GM19023 (cell line): Measurements from ENCODE around the gene SYT14.
"Not testable (repeated sequence)": the region's sequence is repeated elsewhere in the genome, so short reads cannot be mapped to it uniquely, and the experiment has no call there.

ENCODE experiments used
- ATAC-seq: cut with Tn5 transposase; IDR thresholded peaks from one replicate; pipeline ENCODE4 v1.9.1; 2021; ENCODE audit warnings: mild to moderate bottlenecking, moderate library complexity; ENCODE audit not compliant: unreplicated experiment

Gene SYT14

DNA sequence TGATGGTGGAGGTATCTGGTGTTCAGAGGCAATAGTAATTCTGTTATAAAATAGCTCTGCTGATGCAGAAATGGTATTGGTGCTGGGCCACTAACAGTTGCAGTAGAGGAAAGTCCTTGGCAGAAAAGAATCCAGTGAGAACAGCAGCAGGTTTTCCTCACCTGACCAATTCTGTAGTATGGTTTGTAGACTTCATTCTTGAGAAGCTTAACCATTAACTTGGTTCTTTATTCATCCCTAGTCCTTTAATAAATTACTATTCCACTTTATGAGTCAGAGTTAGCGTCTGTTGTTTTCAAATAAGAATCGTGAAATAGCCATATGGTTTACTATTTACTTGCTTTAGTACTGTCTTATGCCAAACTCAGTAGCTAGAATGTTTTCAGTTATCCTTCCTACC is 166.1 kb downstream of the SYT14 start:
- no peak for ATAC-seq

DNA sequence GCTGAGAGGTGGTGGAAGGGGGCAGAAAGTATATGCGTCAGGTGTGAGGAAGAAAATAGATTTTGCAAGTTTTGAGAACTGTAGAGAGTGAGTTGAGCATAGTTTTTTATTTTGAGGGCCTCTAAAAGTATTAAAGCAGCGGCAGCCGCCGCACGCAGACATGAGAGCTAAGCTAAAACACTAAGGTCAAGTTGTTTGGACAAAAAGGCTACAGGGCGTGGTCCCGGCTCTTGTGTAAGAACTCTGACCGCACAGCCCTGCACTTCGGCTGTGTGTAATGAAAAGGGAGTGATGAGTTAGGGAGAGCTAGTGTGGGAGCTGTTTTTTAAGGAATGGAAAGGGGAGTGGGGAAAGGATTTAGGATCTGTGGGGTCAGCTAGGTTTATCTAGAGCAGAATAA is 174.9 kb downstream of the SYT14 start:
- ATAC-seq, result not testable (repeated sequence)

DNA sequence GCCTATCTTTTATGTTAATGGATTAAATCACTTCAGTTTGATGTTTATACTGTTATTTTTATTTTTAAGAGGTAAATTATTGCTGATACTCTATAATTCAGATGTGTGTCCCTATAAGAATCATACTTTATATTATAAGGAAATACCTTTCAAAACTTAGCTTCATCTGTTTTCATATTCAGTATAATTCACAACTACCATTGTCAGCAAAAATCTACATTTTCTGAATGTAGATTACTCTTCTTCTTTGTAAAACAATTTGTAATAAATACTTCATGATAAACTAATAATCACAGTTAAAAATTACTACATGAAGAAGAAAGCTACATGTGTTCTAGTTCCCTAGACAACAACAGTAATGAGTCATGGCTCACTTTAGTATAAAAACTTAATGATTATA is 179.2 kb downstream of the SYT14 start:
- no peak for ATAC-seq

DNA sequence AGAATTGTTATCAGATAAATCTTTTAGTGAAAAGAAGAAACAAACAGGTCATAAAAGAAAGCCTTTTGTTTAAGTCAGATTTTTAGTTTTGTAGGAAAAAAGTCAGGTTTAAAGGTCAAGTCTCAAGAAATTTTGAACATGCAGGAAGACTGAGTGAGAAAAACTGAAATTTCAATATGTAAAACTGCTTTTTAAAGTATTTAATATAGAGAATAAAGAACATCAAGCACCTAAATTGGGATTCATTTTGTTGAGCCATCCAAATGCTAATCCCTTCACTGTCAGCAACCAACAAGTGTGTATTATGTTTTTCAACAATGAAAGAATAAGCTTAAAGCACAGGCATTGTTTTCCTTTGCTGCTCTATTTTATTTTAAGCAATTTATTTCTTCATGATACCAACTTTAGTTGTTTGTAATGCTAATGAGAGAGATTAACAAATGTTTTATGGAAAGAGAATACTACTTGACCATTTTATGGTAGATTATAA is 179.7 kb downstream of the SYT14 start:
- ATAC-seq, result no peak

DNA sequence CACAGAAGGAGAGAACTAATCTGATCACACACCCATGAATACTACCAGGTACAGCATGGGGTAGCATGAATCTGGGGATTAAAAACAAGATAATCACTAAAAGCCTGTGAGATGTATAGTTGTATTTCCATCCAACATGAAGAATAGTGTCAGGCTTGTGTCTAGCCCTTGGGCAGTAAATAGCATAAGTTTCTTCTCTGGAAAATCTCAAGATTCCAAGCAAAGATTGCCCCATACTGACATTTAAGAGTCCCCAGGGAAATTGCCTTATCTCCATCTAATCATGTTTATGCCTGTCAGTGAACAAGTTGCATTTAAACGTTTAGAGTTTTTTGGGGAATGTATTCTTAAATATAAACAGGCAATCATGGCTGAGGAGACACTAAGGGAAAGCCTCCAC is 185.4 kb downstream of the SYT14 start:
- ATAC-seq, result no peak

DNA sequence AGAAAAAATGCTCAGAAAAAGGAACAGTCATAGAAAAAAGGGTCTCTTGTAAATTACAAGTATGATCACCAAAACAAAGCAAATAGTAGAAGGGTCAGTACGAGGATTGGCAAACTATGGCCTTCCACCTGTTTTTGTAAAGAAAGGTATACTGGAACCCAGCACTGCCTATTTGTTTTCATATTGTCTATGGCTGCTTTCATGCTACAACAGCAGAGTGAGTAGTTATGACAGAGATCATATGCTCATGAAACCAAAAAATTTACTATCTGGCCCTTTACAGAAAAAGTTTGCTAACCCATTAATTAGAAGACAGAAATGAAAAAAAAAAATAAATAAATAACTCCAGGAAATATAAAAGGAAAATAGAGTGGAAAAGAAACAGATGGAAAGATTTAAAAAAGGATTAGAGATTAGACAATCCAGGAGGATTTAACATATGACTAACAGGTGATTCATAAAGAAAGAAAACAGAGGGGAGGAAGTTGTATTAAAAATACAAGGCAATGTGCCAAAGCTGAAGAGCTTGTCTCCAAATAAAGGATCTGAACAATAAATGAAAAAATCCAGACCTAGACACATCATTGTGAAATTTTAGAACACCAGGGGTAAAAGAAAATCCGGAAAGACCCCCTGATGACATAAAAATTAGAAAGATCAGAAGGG is 186.0 kb downstream of the SYT14 start:
- ATAC-seq, result no peak

DNA sequence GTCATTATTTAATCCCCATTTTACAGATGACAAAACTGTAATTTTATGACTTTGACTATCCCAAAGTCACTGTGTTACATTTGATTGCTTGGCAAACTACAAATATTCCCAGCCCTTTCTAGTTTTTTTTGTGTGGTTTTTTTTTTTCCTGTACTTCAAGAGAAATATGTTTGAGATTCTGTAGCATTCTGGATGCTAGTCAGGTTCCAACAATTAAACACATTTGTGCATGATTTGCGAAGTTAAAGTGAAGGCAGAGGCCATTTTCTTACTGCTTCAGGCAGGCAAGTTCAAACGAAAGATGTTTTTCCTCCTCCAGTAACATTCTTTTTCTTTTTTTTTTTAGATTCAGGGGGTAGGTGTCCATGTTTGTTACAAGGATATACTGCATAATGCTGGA is 186.7 kb downstream of the SYT14 start:
- ATAC-seq, result no peak

DNA sequence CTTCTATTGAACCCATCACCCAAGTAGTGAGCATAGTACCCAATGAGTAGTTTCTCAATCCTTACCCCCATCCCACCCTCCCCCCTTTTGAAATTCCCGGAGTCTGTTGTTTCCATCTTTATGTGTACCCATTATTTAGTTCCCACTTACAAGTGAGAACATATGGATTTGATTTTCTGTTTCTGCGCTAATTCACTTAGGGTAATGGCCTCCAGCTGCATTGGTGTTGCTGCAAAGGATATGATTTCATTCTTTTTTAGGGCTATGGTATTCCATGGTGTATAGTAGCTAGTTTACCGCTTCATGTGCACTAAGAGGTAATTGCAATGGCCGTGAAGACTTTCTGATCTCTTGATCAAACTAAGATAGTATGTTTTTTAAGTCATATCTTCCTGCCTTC is 187.1 kb downstream of the SYT14 start:
- no peak for ATAC-seq

DNA sequence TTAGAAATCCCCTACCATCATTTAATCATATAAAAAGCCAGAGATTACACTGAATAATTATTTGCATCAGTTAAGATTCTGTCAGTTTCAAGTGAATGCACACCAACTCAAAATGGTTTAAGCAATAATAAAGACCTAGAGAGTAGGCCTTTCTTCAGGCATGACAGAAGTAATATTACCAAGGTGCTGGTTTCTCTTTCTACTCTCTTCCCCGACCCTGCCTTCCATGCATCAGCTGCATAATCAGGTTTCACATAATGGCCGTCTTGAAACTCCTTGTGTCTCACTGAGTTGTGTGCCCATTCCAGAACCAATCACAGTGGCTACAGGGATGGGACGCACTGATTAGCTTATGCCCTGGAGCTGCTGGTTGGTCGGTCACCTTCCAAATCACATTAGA is 191.1 kb downstream of the SYT14 start:
- no peak for ATAC-seq

DNA sequence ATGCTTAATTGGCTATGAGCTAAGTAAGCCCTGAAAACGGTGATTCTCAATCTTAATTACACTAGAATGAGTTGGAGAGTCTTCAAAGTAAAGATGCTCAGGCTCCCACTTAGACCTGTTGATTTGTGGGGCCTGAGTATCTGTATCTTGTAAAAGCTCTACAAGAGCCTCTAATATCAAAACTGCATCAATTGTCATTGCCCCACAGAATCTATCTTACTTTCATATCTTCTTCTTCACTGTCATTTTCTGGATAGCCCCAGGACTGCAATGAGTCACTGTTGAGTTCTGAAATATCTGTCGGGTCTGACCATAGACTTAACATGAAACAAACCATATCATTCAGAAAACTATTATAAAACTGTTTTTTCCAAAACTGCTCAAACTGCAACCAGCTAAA is 191.7 kb downstream of the SYT14 start:
- ATAC-seq, result no peak

DNA sequence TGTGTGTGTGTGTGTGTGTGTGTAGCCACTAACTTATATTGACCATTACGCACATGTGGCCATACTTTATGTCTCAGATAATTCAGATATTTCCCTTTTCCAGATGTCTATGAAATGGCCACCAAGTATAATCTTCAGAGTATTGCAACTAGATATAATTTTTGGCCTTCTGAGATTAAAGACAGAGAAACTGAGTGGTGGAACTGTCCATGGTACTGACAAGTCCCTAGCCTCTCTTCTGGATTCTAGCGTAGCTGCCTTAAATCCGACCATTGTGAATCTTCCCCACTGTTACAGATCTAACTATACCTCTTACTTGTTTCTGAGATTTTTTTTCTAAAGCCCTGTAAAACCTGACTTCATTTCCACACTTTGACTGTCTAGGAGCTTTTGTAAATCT is 194.6 kb downstream of the SYT14 start:
- no peak for ATAC-seq

DNA sequence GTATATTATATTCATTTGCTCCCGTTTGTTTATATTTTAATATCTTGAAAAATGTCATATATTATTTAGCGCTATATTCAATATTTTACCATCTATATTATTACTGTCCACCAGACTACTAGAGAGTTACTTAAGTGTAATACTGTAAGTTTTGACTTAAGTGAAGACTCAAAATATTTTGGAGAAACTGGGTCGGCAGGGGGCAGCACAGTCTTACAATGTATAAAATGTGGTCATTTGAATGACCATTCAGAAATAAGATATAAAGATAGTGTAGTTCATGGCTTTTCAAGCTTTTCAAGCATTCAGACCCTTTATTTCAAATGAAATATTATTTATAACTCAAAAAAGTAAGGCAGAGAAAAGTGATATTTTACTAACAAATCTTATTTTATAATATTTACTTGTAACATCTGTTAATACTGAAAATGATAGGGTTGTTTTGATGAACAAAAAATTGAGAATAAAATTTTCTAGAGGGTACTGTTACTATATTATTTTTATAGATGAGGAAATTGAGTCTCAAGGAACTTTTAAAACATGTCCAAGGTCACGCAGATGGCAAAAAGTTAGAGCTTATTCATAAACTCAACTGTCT is 205.5 kb downstream of the SYT14 start:
- ATAC-seq, result no peak

DNA sequence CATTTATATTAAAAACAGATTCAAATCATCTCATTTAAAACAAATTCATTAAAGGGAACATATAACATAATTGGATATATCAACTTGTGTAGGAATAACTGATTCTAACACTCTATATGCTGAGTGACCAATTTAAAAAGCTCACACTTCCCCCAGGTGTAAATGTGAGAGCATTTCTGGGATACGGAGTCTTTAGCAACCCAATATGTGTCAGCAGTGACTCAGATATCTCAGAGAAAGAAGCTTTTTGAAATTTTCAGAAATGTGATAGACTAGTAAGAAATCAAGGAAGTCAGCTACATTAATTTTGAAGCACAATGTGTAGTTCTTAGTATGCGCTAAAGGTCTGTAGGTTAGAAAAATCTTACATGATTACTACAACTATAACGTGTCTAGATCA is 206.7 kb downstream of the SYT14 start:
- no peak for ATAC-seq

DNA sequence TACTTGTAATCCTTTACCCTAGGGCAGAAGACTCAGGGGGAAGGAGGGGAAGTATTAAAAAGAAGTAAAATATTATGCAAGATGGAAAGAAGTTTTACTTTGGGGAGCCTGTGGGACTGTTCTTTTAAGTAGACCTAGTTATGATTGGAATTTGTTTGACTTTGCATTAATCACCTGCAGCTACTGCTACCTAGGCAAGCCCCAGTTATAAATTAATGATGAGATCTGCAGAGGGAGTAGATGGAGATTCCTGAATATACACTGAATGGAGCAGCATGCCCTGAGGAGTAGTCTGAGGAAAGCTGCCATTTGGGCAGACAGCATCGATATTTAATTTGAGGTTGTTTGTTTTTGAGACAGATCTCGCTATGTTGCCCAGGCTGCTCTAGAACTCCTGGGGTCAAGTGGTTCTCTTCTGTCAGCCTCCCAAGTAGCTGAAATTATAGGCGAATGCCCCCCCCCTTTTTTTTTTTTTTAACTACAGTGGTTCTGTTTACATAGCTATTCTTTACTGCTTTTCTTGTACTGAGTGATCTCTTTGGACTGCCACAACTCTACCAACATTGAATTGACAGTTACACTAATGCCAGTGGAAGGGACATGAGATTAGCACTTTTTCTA is 213.1 kb downstream of the SYT14 start:
- no peak for ATAC-seq

DNA sequence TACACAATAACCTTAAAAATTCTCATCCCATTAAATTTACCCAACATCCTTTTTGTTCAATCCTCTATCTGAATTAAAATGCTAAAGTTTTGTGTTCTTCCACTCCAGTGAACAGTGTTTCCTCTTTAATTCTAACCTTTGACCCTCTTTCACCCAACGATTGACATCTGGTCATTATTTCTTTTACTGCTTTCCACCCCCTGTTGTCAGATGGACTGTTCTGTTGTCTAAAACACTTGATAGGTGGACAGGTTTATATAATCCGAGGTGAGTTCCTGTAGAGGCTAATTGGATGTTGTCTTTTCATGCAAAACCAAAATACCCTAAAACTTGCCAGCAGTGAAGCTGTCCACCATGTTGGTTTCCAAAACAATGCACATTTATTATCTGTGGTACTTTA is 221.2 kb downstream of the SYT14 start:
- ATAC-seq, result no peak

DNA sequence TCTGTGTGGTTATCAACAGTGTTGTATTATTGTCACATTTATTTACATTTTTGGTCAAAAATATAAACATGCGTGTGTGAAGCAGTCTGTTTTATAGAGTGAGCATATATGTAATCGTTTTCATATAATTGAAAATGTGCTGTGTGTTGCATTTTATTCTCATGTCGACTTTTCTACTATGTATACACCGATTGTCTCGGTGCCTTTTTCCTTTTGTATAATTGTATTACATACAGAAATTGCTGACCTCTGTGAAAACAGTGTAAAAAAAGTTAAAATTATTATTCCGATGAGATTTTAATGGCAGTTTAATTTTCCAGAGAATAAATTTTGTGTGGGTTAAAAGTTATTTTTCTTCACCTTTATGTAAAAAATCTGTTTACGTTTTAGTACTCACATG is 232.2 kb downstream of the SYT14 start:
- no peak for ATAC-seq

DNA sequence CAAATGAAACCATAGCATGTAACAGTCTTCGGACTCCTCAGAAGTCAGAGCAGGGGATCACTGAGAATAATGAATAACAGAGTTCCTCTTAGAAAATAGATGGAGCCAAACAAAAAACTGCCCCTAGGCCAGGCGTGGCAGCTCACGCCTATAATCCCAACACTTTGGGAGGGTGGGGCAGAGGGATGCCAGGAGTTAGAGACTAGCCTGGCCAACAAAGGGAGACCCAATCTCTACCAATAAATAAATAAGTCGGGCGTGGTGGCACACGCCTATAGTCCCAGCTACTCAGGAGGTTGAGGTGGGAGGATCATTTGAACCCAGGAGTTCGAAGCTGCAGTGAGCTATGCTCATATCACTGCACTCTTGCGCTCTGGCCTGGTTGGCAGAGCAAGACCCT is 236.1 kb downstream of the SYT14 start:
- no peak for ATAC-seq

DNA sequence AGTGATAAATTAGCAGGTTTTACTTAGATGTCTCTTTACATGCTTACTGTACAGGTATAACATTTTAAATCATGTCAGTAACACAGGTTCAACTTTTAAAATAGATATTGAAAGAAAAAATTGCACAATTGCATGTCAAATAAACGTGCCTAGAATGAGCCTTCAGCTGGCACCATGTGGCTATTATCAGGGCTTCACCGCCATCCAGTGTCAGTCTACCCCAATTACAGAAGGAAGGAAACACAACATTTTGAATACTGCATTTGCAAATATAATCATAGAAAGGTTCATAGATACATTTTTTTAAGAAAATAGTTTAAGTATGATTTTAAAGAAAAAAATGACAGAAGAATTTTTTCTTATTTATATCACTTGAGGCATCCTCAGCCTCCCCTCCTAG is 247.0 kb downstream of the SYT14 start:
- ATAC-seq, result no peak

DNA sequence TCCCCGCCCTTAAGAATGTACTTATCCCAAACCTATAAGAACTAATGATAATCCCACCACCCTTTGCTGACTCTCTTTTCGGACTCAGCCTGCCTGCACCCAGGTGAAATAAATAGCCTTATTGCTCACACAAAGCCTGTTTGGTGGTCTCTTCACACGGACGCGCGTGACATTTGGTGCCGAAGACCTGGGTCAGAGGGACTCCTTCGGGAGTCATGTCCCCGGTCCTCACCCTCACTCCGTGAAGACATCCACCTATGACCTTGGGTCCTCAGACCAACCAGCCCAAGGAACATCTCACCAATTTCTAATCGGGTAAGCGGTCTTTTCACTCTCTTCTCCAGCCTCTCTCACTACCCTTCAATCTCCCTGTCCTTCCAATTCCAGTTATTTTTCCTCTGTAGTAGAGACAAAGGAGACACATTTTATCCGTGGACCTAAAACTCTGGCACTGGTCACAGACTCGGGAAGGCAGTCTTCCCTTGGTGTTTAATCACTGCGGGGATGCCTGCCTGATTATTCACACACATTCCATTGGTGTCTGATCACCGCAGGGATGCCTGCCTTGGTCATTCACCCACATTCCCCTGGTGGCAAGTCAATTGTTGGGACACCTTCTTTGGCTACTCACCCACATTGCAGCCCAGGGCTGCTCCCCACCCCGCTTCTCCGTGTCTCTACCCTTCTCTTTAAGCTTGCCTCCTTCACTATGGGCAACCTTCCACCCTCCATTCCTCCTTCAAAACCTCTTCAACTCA is 250.0 kb downstream of the SYT14 start:
- not testable (repeated sequence) for ATAC-seq

DNA sequence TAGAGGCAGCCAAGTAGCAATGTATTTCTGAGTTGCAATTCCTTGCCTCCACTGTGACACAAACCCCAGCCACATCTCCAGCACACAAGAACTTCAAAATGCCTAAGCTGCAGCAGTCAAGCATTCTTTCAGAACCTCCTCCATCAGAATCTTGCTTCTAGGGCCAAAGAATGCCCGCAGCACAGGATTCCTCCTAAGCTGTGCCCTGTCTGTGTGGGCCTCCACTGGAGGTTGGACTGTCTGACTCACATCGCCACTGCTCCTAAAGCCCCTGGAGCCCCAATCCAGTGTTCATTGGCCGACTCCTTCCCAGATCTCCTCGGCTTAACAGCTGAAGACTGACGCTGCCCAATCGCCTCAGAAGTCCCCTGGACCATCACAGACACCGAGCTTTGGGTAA is 251.4 kb downstream of the SYT14 start:
- no peak for ATAC-seq

DNA sequence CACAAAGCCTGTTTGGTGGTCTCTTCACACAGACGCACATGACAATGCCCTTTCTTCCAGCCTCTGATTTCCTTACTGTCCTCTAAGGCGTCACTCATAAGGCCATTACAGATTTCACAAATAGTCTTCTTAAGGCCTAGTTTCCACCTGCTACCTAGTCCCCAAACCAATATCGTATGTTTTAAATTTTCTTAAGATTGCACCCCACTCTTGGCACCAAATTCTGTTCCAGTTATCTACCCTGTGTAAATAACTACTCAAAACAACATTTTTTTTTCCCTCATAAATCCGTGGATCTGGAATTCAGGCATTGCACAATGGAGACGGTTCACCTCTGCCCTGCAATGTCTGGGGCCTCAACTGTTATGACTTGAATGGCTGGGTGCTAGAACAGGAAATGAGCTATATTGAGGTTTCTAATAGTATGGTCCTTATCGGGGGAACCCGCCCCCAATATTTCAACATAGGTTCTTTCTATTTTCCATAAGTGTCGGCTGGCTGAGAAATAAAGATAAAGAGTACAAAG is 257.7 kb downstream of the SYT14 start:
- no peak for ATAC-seq

DNA sequence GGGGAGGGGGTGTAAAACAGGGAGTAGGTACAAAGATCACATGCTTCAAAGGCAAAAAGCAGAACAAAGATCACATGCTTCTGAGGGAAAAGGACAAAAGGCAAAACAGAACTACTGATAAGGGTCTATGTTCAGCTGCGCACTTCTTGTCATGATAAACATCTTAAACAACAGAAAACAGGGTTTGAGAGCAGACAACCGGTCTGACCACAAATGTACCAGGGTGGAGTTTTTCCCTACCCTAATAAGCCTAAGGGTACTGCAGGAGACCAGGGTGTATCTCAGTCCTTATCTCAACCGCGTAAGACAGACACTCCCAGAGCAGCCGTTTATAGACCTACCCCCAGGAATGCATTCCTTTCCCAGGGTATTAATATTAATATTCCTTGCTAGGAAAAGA is 258.2 kb downstream of the SYT14 start:
- not testable (repeated sequence) for ATAC-seq
